Stimulated activated CD4-positive, alpha-beta T cell treated with anti-CD3 and anti-CD28 coated beads, Interleukin-12 subunit alpha, Interleukin-12 subunit beta, amount 100 ng/mL, for 48 hours (primary cell): ENCODE results near the gene FRRS1L.
A peak's percentile ranks its signal among the peaks of the same experiment; 100 is the strongest.

Source experiments
- DNase-seq, 3 donors: peaks; one replicate each; pipeline ENCODE4 v3.0.0-alpha.2; 2020; ENCODE audit warnings: low read depth in 2 of 3, low spot score in 1 of 3

Gene FRRS1L

DNA sequence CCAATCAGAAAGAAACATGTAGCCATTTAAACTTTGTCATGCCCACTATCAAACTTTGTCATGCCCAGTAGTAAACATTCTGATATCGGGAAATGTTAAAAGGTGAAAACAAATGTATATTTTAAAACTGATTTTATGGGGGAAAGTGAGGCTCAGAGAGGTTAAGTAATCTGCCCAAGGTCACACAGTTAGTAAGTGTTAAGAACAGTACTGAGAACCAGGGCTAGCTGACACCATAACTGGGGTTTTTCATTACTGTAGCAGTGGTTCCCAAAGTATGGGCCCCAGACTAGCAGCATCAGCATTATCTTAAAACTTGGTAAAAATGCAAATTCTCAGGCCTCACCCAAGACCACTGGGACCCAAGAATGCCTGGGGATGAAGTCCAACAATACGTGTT is 9.9 kb upstream of the FRRS1L start:
- no peak for DNase-seq

DNA sequence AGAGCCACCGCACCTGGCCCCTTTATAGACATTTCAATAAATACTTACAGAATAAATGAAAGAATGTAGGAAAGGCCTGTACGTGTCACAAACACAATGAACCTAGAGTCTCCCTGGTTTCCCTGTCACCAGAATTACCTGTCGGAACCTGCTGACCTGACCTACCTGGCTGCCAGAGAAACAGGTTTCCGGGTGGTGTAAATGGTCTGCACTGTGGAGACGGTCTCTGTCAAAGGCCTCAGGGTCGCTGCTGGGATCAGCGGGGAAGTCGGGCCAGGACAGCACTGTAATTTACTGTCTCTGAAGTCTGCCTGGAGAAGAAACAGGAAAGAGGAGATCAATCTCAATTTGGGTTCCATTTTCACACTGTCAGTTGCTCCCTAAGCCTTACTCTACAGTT is 9.3 kb upstream of the FRRS1L start:
- no peak for DNase-seq

DNA sequence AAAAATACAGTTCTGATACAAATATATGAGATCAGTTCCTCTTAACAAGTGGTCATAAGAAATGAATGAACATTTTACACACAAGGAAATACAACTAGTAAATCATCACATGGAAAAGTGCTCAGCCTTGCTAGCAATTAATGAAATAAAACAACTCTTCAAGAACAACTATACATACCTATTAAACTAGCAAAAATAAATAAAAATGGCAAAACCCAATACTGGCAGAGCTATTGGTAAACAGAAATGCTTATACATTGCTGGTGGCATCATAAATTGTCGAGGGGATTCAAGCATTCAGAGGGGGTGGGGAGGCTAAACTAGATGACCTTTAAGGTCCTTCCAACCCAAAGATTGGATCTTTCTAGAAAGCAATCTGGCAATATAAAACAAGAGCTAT is 5.9 kb upstream of the FRRS1L start:
- no peak for DNase-seq

DNA sequence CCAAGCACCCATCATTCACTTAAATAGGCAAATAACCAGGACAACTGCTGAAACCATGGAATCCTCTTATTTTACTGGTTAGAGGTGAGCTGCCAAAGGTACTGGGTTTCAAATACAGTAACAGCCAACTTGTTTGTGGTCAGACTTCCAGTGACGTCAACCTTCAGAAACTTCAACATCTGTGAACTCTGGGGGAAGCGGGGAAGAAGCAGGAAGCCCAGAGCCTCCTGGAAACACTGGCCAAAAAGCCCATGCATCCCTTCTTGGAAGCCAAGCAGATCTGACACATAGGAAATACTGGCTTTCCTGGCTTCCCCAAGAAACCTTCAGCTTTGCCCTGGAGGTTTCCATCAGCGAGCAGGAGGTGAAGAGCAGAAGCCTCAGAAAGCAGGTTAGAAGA is 4.9 kb upstream of the FRRS1L start:
- DNase-seq: no peak

DNA sequence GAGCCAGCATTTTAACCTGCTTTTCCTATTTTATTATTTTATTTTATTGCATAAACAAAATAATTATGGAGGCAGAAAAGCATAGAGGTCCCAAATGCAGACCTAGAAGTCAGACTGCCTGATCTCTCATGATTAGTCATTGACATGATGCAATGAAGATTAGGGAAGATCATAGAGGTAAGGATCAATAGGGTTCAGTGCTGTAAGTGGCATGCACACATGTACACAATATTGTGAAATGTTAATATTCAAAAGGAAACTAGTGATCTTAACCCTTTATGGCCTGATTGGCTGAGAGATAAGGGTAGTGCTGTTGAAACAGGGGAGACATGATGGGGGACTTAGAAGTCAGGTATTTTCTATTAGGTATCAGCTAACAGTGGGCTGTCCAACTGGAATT is 1.1 kb upstream of the FRRS1L start:
- no peak for DNase-seq

- no peak for DNase-seq
Observed at GRCh38 chr9:109167716-109168115, 667 bp upstream of the FRRS1L start.

DNA sequence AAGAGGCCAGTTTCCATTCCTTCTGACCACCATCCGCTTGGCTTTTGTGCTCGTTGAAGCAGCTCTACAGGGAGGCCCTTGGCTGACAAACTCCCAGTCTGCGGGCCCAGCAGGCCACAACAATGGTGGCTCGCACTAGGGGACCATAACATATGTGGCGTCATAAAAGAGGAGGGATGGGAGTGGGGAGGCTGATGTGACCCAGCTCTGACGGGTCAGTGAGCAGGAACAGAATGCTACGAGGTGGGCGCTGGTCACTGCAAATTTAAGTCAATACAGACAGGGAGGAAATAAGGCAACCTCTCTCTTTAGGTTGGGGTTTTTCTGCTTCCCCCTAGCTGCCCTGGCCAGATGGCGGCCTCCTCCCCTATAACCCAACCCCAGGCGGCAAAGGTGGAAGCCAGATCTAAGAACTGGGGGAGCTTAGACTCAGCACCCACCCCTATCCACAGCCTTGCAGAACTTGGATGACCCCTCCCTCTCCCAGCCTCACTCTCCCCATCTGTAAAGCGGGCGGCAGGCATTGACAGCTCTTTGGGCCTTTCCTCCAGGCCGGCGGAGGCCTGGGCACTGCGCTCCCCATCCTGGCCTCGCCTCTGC is 778 bp downstream of the FRRS1L start:
- no peak for DNase-seq

- DNase-seq: no peak
Observed at GRCh38 chr9:109164042-109164441, 3.0 kb downstream of the FRRS1L start.

GRCh38 chr9:109163194-109163593 is 3.9 kb downstream of the FRRS1L start:
- no peak for DNase-seq

GRCh38 chr9:109162677-109163076 is 4.4 kb downstream of the FRRS1L start:
- DNase-seq: no peak

GRCh38 chr9:109161471-109161870 is 5.6 kb downstream of the FRRS1L start:
- DNase-seq: no peak

GRCh38 chr9:109159583-109159982 is 7.5 kb downstream of the FRRS1L start:
- no peak for DNase-seq

GRCh38 chr9:109158651-109159050 is 8.4 kb downstream of the FRRS1L start:
- no peak for DNase-seq

- no peak for DNase-seq
Observed at GRCh38 chr9:109156708-109157107, 10.3 kb downstream of the FRRS1L start.

DNA sequence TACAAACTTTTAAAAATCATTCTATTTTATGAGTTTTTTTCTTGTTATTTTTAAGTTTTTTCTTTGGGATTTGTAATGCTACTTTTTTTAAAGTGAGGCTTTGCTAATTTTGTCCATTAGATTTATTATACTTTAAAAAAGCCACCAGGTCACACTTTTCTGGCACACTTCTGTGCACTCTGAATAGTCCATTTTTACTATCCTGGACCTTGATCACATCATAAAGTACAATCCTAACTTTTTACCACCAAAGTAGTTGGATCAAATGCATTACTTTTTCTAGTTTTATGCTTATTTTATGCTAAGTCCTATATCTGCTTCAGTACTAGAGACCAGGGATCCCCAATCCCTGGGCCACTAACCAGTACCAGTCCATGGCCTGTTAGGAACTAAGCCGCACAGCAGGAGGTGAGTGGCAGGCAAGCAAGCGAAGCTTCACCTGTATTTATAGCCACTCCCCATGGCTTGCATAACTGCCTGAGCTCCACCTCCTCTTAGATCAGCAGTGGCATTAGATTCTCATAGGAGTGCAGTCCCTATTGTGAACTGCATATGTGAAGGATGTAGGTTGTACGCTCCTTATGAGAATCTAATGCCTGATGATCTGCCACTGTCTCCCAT is 16.0 kb downstream of the FRRS1L start:
- no peak for DNase-seq

DNA sequence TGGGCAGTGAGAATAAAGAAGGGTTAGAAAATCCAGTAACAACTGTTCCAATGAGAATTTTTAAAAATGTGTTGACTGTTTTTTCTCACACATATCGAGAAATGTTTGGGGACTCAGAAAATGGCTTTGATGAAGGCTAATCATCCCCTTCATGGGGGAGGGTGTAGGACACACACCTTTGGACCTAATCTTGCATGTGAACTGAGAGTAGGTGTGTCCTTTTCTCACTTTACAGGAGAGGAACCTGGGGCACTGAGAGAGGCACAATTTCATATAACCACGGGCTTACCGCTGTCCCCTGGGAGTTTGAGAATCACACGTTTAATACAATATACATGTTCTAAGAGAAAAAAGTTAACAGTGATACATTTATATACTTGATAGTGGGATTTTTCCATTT is 17.3 kb downstream of the FRRS1L start:
- no peak for DNase-seq

GRCh38 chr9:109149089-109149488 is 18.0 kb downstream of the FRRS1L start:
- DNase-seq: no peak

GRCh38 chr9:109145051-109145450 is 22.0 kb downstream of the FRRS1L start:
- DNase-seq: no peak

DNA sequence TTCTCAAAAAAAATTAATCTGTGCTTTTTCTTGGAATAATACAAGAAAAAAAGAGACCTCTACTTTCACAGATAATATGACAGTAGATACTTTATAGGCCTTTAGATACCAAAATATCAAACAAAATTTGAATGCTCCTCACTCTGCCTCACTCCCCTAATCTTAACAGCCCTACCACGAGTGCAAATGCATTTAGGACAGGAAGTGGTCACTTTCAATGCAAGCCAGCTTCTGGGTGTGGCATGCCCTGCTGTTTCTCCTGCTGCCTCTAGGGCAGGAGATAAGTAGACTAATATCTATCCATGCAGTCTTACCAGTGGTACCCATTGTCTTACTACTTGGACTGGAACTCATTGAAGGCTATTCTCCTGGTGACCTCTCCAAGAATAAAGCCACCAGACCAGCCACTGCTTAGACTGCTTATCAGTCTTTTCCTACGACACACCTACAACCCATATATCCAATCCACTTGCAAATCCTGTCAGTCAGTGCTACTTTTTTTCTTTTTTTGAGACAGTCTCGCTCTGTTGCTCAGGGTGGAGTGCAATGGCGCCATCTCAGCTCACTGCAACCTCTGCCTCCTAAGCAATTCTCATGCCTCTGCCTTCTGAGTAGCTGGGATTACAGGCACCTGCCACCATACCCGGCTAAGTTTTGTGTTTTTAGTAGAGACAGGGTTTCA is 23.0 kb downstream of the FRRS1L start:
- peak in 1 of 3 donors; percentile 4 for DNase-seq

- no peak for DNase-seq
Observed at GRCh38 chr9:109141375-109141774, 25.7 kb downstream of the FRRS1L start.

DNA sequence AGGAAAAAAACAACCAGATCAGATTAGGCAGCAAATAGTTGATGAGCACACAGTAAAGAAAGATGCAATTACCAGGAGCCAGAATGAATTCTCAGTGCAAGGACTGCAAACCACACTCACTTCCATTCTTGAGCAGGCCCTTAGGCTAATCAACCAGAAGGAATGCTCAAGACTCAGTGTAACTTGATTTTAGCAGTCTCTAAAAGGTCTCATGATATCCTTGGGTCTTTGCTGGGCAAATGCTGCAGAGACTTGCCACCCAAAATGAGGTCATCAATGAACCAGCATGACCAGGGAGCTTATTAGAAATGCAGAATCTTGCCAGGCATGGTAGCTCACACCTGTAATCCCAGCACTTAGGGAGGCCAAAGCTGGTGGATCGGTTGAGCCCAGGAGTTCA is 27.2 kb downstream of the FRRS1L start:
- no peak for DNase-seq

- DNase-seq: no peak
Observed at GRCh38 chr9:109138421-109138820, 28.6 kb downstream of the FRRS1L start.

DNA sequence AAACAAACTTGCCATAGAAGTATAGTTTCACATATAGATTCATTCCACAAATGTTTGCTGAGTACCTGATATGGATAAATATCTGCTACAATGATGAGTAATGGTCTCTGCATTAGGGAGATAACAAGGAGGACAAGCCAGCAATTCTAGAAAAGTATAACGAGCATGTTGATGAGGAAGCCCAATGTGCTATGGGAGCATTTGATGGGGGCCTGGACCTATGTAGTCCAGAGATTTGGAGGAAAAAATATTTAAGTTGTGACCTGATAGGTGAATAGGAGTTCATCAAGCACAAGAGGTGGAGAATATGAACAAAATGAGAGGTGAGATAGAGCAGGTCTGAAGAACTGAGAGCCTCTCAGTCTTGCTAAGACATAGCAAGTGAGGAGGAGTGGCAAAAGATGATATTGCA is 32.9 kb downstream of the FRRS1L start:
- DNase-seq: no peak
